HCT116 (cell line): Measurements from ENCODE around the gene GID4. TPM values are rescaled to one million over a fixed set of nuclear protein-coding genes. Genes with fewer than 3 reads are reported as not detected.

Experiments
- ATAC-seq: fragments of 200-7000 bp; cut with Tn5 transposase; 2 replicates; pipeline ENCODE4 v1.9.1; 2020; ENCODE audit warnings: mild to moderate bottlenecking, moderate library complexity
- BruUV-seq: library from RNA; stranded (reverse); fragments of 400-500 nt; replicated peaks from 2 replicates; lab custom pipeline; 2021; lab: Mats Ljungman, UMichigan
- CTCF ChIA-PET: fragments of 300-600 bp; sonication (Branson Sonifier 250); formaldehyde crosslinking; loops from one replicate; lab custom pipeline; 2021; ENCODE audit warnings: antibody characterized with exemption; lab: Charles Lee
- POLR2A ChIA-PET: fragments of 300-600, 350-600 bp; sonication (Branson Sonifier 250); formaldehyde crosslinking; loops from one replicate; lab custom pipeline; 2021; ENCODE audit warnings: antibody characterized with exemption; lab: Charles Lee
- RAD21 ChIA-PET, 2 experiments: fragments of 300-600 bp; sonication (Branson Sonifier 250); formaldehyde crosslinking; loops; one replicate each; lab custom pipeline; 2023; ENCODE audit warnings: low total read pairs in 2 of 2; ENCODE audit not compliant: uncharacterized antibody in 2 of 2, unreplicated experiment in 2 of 2, low non-redundant PET in 1 of 2; lab: Charles Lee
- DNase-seq: peaks from one replicate; pipeline ENCODE4 v3.0.0-alpha.2; 2010; ENCODE audit warnings: low read depth, low spot score
- H2AFZ ChIP-seq: fragments of 200-600 bp; shearing (Covaris generic), sonication (generic); 2 replicates; pipeline ENCODE4 v1.6.1; 2017; ENCODE audit warnings: low read depth, mixed run types, mixed read lengths, antibody characterized with exemption, low read length; ENCODE audit not compliant: poor library complexity, severe bottlenecking
- H3K27ac ChIP-seq: 2 replicates; pipeline ENCODE4 v1.5.1; 2012; ENCODE audit warnings: low read depth, low read length
- H3K27me3 ChIP-seq: fragments of 200-600 bp; sonication (generic); 2 replicates; pipeline ENCODE4 v1.6.1; 2016; ENCODE audit warnings: mixed run types, low read length, mixed read lengths; ENCODE audit not compliant: insufficient read depth
- H3K36me3 ChIP-seq, 2 experiments: fragments of 200-500 bp in 1 of 2; fragments of 200-600 bp in 1 of 2; sonication (Bioruptor generic) in 1 of 2; sonication (generic) in 1 of 2; 2 replicates each; pipeline versions ENCODE4 v1.5.1 to v1.6.1; 2014 to 2016; ENCODE audit warnings: low read length in 2 of 2, inconsistent platforms in 1 of 2, mixed read lengths in 1 of 2, mixed run types in 1 of 2; ENCODE audit not compliant: insufficient read depth in 2 of 2, control insufficient read depth in 1 of 2
- H3K4me1 ChIP-seq, 2 experiments: fragments of 200-600 bp in 1 of 2; sonication (generic) in 1 of 2; 2 replicates each; pipeline versions ENCODE4 v1.5.1 to v1.6.1; 2012 to 2017; ENCODE audit warnings: low read length in 2 of 2, inconsistent platforms in 1 of 2, mild to moderate bottlenecking in 1 of 2, mixed read lengths in 1 of 2, mixed run types in 1 of 2, moderate library complexity in 1 of 2; ENCODE audit not compliant: insufficient read depth in 2 of 2, control insufficient read depth in 1 of 2
- H3K4me2 ChIP-seq: fragments of 200-600 bp; sonication (generic); 2 replicates; pipeline ENCODE4 v1.6.1; 2017; ENCODE audit warnings: mixed run types, low read length, mixed read lengths
- H3K4me3 ChIP-seq, 2 experiments: fragments of 200-600 bp in 1 of 2; sonication (generic) in 1 of 2; replicated peaks in 1 of 2; 2 replicates each; pipeline ENCODE4 v1.5.1; 2011 to 2016; ENCODE audit warnings: low read length in 2 of 2, control low read depth in 1 of 2, low read depth in 1 of 2, mild to moderate bottlenecking in 1 of 2, mixed read lengths in 1 of 2, mixed run types in 1 of 2
- H3K79me2 ChIP-seq: fragments of 200-600 bp; sonication (generic); 2 replicates; pipeline ENCODE4 v1.6.1; 2017; ENCODE audit warnings: mild to moderate bottlenecking, mixed run types, low read length, moderate library complexity, mixed read lengths; ENCODE audit not compliant: insufficient read depth
- H3K9ac ChIP-seq: fragments of 200-600 bp; sonication (generic); 2 replicates; pipeline ENCODE4 v1.6.1; 2016; ENCODE audit warnings: low read length, mixed read lengths
- H3K9me2 ChIP-seq: fragments of 200-600 bp; sonication (generic), shearing (Covaris generic); 2 replicates; pipeline ENCODE4 v1.6.1; 2017; ENCODE audit warnings: mixed run types, mild to moderate bottlenecking, moderate library complexity; ENCODE audit not compliant: insufficient read depth
- H3K9me3 ChIP-seq, 2 experiments: fragments of 200-500 bp in 1 of 2; fragments of 200-600 bp in 1 of 2; sonication (Bioruptor generic) in 1 of 2; sonication (generic) in 1 of 2; 2 replicates each; pipeline ENCODE4 v1.6.1; 2014 to 2017; ENCODE audit warnings: low read length in 2 of 2, mixed read lengths in 2 of 2, inconsistent platforms in 1 of 2, low read depth in 1 of 2, mild to moderate bottlenecking in 1 of 2, mixed run types in 1 of 2, moderate library complexity in 1 of 2; ENCODE audit not compliant: control insufficient read depth in 1 of 2, insufficient read depth in 1 of 2
- H4K20me1 ChIP-seq: fragments of 200-600 bp; sonication (generic), shearing (Covaris generic); 2 replicates; pipeline ENCODE4 v1.6.1; 2017; ENCODE audit warnings: mixed run types, mild to moderate bottlenecking, moderate library complexity; ENCODE audit not compliant: insufficient read depth
- EGR1 ChIP-seq: IDR thresholded peaks from 2 replicates; pipeline ENCODE4 v1.6.1; 2012; ENCODE audit warnings: low read depth
- ELF1 ChIP-seq: IDR thresholded peaks from 2 replicates; pipeline ENCODE4 v1.6.1; 2012; ENCODE audit warnings: low read depth, borderline replicate concordance
- EZH2 ChIP-seq: fragments of 200-600 bp; sonication (generic); IDR thresholded peaks from 2 replicates; pipeline ENCODE4 v1.6.1; 2017; ENCODE audit warnings: antibody characterized with exemption, mixed run types
- FOSL1 ChIP-seq: IDR thresholded peaks from 2 replicates; pipeline ENCODE4 v1.6.1; 2012; ENCODE audit warnings: low read depth
- JUND ChIP-seq: IDR thresholded peaks from 2 replicates; pipeline ENCODE4 v1.6.1; 2012
- RAD21 ChIP-seq: IDR thresholded peaks from 2 replicates; pipeline ENCODE4 v1.6.1; 2012; ENCODE audit warnings: low read depth, mild to moderate bottlenecking
- ZNF274 ChIP-seq: fragments of 200-500 bp; sonication (Bioruptor generic); IDR thresholded peaks from 2 replicates; pipeline ENCODE4 v1.6.1; 2014; ENCODE audit warnings: mild to moderate bottlenecking, low read depth, low read length, inconsistent platforms
- intact Hi-C: fragments of 100-400 bp; cut with micrococcal nuclease; formaldehyde crosslinking; loops from 2 replicates; pipeline ENCODE4 v1.10.0; 2022
- total RNA-seq: library from RNA; stranded (reverse); gene quantifications from one replicate; pipeline ENCODE4 v1.2.1, GENCODE V29; 2021; ENCODE audit not compliant: unreplicated experiment
- TF ChIP-seq, protein P1 (sequence below), 3 experiments: fragments of 200-600 bp in 1 of 3; sonication (generic) in 1 of 3; IDR thresholded peaks in 2 of 3; conservative IDR thresholded peaks in 1 of 3; 2 replicates each; pipeline ENCODE4 v1.5.1; 2012 to 2017; ENCODE audit warnings: low read depth in 2 of 3, low read length in 2 of 3, antibody characterized with exemption in 1 of 3, borderline replicate concordance in 1 of 3, control low read depth in 1 of 3, mild to moderate bottlenecking in 1 of 3, mixed read lengths in 1 of 3, mixed run types in 1 of 3, moderate library complexity in 1 of 3; ENCODE audit not compliant: insufficient read depth in 1 of 3
- TF ChIP-seq, protein P2 (sequence below): IDR thresholded peaks from 2 replicates; pipeline ENCODE4 v1.6.1; 2012; ENCODE audit warnings: low read depth

GID4 gene
- total RNA-seq, 1 experiment from 2014 or later: 10.8 TPM

DNA sequence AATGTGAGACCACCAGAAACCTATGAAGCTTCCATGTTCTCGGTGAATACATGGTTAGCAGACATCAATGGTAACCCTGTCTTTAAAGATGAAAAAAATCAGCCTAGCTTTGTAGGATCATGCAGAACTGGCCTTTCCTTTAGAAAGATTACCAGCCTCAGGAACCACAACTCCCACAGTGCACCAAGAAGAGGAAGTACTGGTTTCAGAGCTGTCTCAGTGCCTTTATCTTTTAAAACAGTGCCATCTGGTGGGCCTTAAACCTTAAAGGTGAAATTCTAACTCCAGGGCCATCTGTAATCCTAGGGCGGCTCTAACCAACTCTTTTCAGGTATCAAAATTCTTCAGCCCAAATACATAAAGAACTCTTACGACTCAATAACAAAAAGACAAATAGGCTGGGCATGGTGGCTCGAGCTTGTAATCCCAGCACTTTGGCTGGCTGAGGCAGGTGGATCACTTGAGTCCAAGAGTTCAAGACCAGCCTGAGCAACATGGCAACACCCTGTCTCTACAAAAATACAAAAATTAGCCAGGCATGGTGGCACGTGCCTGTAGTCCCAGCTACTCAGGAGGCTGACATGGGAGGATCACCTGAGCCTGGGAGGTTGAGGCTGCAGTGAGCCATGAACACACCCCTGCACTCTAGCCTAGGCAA lies 5.6 kb upstream of the GID4 start:
- intact Hi-C loops: loop anchor here (1.0 to 10.0 kb wide), 4 partner anchors 142 to 679 kb away; partner anchors contain the start of gene RAI1
- no TSS peak for BruUV-seq
- Histone ChIP-seq H3K36me3 (no peaks in the 10 kb centered on the region), H3K4me1 (peaks cover 6 to 23% of the 10 kb centered on the region in 2 experiments; a peak in 3 of 4 replicates), H3K4me2 (no peak overlapping the region), H3K27me3 (no peaks in the 10 kb centered on the region), H3K9me2 (no peaks in the 10 kb centered on the region), H3K79me2 (peaks cover 21% of the 10 kb centered on the region), H3K9me3 (no peaks in the 10 kb centered on the region), H2AFZ (no peak overlapping the region), H3K9ac (no peak overlapping the region), H3K27ac (no peak overlapping the region), H4K20me1 (no peaks in the 10 kb centered on the region), H3K4me3 (no peak overlapping the region)
- DNase-seq: peak; percentile 80
- peak; percentile 86; the same call in 1 of the 2 replicates for TF ChIP-seq ELF1
- TF ChIP-seq EZH2: no peak
- TF ChIP-seq EGR1: no peak
- no peak for TF ChIP-seq JUND
- TF ChIP-seq, protein P1, sequence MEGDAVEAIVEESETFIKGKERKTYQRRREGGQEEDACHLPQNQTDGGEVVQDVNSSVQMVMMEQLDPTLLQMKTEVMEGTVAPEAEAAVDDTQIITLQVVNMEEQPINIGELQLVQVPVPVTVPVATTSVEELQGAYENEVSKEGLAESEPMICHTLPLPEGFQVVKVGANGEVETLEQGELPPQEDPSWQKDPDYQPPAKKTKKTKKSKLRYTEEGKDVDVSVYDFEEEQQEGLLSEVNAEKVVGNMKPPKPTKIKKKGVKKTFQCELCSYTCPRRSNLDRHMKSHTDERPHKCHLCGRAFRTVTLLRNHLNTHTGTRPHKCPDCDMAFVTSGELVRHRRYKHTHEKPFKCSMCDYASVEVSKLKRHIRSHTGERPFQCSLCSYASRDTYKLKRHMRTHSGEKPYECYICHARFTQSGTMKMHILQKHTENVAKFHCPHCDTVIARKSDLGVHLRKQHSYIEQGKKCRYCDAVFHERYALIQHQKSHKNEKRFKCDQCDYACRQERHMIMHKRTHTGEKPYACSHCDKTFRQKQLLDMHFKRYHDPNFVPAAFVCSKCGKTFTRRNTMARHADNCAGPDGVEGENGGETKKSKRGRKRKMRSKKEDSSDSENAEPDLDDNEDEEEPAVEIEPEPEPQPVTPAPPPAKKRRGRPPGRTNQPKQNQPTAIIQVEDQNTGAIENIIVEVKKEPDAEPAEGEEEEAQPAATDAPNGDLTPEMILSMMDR (IDR thresholded peaks at IDR 0.05 in 2 of 3, conservative IDR thresholded peaks at IDR 0.05 in 1 of 3; ENCODE audit: borderline replicate concordance in 1 of 3, insufficient read depth in 1 of 3, low read depth in 2 of 3, low read length in 2 of 3): peak; percentile 50 to 92 (median 70)
- no peak for TF ChIP-seq ZNF274
- TF ChIP-seq RAD21: peak; percentile 98
- TF ChIP-seq, protein P2, sequence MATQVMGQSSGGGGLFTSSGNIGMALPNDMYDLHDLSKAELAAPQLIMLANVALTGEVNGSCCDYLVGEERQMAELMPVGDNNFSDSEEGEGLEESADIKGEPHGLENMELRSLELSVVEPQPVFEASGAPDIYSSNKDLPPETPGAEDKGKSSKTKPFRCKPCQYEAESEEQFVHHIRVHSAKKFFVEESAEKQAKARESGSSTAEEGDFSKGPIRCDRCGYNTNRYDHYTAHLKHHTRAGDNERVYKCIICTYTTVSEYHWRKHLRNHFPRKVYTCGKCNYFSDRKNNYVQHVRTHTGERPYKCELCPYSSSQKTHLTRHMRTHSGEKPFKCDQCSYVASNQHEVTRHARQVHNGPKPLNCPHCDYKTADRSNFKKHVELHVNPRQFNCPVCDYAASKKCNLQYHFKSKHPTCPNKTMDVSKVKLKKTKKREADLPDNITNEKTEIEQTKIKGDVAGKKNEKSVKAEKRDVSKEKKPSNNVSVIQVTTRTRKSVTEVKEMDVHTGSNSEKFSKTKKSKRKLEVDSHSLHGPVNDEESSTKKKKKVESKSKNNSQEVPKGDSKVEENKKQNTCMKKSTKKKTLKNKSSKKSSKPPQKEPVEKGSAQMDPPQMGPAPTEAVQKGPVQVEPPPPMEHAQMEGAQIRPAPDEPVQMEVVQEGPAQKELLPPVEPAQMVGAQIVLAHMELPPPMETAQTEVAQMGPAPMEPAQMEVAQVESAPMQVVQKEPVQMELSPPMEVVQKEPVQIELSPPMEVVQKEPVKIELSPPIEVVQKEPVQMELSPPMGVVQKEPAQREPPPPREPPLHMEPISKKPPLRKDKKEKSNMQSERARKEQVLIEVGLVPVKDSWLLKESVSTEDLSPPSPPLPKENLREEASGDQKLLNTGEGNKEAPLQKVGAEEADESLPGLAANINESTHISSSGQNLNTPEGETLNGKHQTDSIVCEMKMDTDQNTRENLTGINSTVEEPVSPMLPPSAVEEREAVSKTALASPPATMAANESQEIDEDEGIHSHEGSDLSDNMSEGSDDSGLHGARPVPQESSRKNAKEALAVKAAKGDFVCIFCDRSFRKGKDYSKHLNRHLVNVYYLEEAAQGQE: no peak
- no peak for TF ChIP-seq FOSL1
- ChIA-PET POLR2A (no interaction called here), CTCF (interaction anchor here (1.0 to 3.1 kb wide), 9 partner anchors 12 to 537 kb away, joined by 3 to 26 read pairs (median 4); partner anchors contain the start of gene RAI1), RAD21 (interaction anchor here (0.7 to 2.6 kb wide), 8 partner anchors 112 to 537 kb away, joined by 3 to 13 read pairs (median 4); no protein-coding TSS in a partner anchor)
- ATAC-seq: peak; percentile 94
